LNCAP (cell line): Measurements from ENCODE around the gene PRR30.

ENCODE experiments used
- TF ChIP-seq, protein P1 (sequence below): fragments of 450-650 bp; IDR thresholded peaks from 2 replicates; pipeline ENCODE4 v1.5.1; 2017; ENCODE audit warnings: mild to moderate bottlenecking

PRR30 gene

DNA sequence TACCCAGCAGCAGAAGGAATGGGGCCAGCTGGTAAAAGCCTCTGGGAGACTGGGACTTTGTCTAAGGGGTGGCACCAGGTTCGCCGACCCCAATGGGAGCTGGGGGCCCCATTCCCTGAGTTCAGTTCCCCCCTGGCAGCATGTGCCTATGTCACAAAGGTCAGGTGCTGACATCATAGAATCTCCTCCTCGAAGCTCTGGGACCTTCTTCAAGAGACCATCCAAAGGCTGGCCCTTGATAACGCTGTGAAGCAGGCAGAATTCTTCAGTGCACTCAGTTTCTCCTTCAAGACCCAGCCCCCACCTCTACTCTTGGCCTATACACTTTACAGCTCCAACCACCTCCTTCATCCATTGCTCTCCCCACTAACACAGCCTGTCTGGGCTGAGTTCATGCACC, at the start of gene PRR30:
PRR30 (minus strand) TSS at position 101 of the 400 bp plus-strand sequence. CDS start 1,081 bp downstream, outside the sequence.
- TF ChIP-seq, protein P1, sequence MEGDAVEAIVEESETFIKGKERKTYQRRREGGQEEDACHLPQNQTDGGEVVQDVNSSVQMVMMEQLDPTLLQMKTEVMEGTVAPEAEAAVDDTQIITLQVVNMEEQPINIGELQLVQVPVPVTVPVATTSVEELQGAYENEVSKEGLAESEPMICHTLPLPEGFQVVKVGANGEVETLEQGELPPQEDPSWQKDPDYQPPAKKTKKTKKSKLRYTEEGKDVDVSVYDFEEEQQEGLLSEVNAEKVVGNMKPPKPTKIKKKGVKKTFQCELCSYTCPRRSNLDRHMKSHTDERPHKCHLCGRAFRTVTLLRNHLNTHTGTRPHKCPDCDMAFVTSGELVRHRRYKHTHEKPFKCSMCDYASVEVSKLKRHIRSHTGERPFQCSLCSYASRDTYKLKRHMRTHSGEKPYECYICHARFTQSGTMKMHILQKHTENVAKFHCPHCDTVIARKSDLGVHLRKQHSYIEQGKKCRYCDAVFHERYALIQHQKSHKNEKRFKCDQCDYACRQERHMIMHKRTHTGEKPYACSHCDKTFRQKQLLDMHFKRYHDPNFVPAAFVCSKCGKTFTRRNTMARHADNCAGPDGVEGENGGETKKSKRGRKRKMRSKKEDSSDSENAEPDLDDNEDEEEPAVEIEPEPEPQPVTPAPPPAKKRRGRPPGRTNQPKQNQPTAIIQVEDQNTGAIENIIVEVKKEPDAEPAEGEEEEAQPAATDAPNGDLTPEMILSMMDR: no peak

DNA sequence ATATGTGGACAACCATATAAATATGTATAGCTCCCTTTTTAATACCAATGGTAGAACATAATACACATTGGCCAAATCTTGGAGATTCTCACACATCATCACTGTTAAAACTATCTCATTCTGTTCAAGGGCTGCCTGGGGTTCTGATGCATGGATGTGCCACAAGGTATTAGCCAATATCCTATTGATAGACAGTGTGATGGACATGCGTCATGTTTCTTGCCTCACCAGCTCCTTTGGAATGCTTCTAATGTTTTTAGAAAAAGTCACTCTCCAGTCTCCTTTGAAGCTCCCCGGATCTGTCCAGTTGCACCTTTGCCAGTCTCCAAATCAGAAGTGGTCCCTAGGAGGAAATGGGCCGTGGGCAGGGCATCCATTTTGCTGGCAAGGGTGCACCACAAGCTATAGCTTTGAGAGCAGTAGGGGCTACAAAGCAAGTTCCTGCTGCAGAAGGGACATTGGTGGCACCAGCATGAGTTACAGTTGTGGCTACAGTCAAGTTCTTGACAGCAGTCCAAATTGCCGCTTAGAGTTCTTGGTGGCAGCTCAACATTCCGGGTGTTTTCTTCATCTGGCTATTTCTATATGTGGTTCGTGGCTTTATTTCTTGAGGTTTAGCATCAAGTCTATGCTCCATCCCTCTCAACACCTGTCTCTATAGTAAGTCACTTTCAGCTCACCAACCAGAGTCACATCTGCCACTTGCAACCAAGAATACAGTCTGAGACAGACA, 47.6 kb upstream of the PRR30 start:
- TF ChIP-seq, protein P1: no peak

DNA sequence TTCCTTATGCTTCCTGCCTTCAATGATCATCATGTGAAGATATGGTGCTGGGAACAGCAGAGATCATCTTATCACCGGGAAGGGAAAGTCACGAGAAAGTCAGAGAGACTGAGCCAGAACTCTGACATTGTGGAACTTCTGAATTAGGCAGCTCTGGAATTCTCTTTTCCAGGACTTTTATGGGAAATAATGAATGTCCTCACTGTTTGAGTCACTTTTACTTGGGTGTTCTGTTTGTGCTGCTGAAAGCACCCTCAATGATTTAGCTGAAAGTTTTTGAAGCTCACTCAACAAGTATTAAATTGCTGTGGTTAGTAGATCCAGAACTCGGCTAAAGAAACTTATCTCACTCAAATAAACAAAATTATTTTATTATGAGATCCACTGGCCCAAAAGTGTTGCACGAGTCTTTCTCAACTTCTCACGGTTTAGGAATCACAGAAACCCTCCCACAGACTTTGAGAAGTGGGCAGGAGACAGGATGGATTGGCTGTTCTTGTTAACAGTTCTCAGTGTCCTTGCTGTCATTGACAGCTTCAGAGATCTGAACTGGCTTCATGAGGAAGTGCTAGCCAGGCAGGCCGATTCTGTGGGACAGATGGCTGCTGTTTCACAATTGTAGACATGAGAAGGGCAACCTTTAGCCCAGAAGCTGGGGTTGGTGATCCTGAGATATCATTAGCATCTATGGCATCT, 46.3 kb upstream of the PRR30 start:
- TF ChIP-seq, protein P1: no peak

DNA sequence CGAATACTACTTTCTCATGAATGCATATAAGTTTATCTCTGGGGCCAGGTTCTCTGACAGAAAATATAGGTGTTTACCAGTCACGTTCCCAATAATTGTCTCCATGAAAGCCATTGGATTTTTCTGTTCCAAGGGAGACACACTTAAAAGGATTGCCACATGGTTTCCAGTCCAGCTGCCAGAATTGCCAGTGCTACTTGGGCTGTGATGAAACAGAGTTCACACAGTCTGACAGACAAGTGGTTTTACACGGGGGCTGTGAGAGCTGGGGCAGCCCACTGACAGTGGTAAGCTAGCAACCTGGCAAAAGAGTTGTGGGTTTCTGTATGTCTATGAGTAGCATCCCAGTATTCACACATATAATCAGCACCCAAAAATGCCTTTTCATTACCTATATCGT, 44.9 kb upstream of the PRR30 start:
- TF ChIP-seq, protein P1: no peak

DNA sequence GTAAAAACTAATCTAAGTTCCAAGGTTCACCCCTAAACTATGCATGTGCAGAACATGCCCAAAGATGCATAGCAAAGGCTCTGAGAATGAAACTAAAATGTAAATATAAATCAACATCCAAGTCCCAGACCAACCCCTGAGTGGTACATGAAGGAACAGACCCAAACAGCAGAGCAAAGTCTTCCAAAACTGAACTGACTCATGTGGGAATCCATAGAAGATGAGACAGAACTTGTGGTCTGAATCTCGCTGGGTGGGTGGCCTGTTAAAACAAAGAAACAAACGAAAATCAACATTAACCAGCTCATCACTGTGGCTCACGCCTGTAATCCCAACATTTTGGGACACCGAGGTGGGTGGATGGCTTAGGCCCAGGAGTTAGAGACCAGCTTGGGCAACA, 43.1 kb upstream of the PRR30 start:
- TF ChIP-seq, protein P1: no peak

DNA sequence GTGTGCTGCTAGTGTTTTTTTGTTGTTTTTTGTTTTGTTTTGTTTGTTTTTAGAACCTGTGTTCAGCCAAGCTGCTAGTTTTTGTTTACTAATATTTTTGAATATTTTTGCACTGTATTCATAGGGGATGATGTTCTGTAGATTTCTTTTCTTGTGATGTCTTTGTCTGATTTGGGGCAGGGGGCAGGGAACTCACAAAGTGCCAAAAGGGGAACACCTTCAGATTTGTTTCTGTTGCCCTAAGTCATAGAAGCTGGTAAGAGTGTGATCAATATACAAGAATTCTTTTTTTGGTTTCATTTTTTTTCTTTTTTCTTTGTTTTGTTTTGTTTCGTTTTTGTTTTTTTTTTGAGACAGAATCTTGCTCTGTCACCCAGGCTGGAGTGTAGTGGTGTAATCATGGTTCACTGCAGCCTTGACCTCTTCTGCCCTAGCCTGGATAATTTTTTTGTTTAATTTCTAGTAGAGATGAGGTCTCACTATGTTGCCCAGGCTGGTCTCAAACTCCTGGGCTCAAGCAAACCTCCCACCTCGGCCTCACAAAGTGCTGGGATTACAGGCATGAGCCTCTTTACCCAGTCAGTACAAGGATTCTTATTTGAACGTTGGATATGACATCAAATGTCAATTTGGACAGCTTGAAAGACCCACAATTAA, 40.3 kb upstream of the PRR30 start:
- TF ChIP-seq, protein P1: no peak

DNA sequence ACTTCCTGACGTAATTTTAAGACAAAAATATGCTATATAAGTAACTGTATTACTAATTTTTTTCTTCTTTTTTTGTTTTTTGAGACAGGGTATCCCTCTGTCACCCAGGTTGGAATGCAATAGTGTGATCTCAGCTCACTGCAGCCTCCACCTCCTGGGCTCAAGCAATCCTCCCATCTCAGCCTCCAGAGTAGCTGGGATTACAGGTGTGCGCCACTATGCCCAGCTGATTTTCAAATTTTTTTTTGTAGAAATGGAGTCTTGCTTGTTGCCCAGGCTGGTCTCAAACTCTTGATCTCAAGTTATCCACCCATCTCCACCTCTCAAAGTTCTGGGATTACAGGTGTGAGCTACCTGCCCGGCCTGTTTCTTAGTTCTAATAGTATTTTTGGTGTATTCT, 39.3 kb upstream of the PRR30 start:
- TF ChIP-seq, protein P1: no peak
